Gastrocnemius medialis (tissue), 4 donors: ENCODE results near the gene MGAT5B.

Experiments
- POLR2A ChIP-seq, 2 donors: fragments of 450-650 bp; IDR thresholded peaks; one replicate each; pipeline ENCODE4 v1.6.1; 2017; ENCODE audit warnings: antibody characterized with exemption in 2 of 2, mild to moderate bottlenecking in 2 of 2, moderate library complexity in 2 of 2
- TF ChIP-seq, protein P1 (sequence below), 5 experiments: fragments of 450-650 bp in 3 of 5; fragments of 200-600 bp in 2 of 5; sonication (generic) in 2 of 5; IDR thresholded peaks in 4 of 5; conservative IDR thresholded peaks in 1 of 5; 1 replicate in 4 of 5; 2 replicates in 1 of 5; pipeline ENCODE4 v1.5.1; 2016 to 2019; ENCODE audit warnings: antibody characterized with exemption in 5 of 5, mild to moderate bottlenecking in 3 of 5, moderate library complexity in 3 of 5

DNA sequence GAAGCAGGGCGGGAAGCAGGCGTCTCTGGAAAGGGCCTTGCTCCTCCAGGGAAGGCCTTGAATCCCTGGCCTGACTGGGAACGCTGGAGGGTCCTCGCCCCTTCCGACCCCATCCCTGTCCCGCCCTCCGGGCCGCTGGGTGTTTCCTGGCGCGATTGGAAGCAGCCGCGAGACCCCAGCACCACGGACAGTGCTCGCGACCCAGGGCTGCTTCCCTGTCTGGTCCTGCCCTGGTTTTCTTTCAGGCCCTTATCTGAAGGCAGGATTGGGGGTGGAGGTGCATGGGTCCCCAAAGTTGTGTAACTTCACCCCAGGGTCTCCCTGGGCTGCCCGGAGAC lies 2.1 kb downstream of the MGAT5B start:
- TF ChIP-seq, protein P1, sequence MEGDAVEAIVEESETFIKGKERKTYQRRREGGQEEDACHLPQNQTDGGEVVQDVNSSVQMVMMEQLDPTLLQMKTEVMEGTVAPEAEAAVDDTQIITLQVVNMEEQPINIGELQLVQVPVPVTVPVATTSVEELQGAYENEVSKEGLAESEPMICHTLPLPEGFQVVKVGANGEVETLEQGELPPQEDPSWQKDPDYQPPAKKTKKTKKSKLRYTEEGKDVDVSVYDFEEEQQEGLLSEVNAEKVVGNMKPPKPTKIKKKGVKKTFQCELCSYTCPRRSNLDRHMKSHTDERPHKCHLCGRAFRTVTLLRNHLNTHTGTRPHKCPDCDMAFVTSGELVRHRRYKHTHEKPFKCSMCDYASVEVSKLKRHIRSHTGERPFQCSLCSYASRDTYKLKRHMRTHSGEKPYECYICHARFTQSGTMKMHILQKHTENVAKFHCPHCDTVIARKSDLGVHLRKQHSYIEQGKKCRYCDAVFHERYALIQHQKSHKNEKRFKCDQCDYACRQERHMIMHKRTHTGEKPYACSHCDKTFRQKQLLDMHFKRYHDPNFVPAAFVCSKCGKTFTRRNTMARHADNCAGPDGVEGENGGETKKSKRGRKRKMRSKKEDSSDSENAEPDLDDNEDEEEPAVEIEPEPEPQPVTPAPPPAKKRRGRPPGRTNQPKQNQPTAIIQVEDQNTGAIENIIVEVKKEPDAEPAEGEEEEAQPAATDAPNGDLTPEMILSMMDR (IDR thresholded peaks at IDR 0.05 in 4 of 5, conservative IDR thresholded peaks at IDR 0.05 in 1 of 5): no peak
- TF ChIP-seq POLR2A (IDR thresholded peaks at IDR 0.05): no peak
